ENCODE results near the gene INTS11. TPM values are rescaled to one million over a fixed set of nuclear protein-coding genes. Genes with fewer than 3 reads are reported as not detected.

The INTS11 gene
- total and polyA plus RNA-seq, 2 experiments from 2014 or later = 102 to 161 TPM

GRCh38 chr1:1347663-1348419 lies 23.4 kb upstream of the INTS11 start (continued):
- TF ChIP-seq CTCF (conservative IDR thresholded peaks at IDR 0.05; ENCODE audit: low read depth in 2 of 2) (no peak), EZH2 (IDR thresholded peaks at IDR 0.05; ENCODE audit: low read depth, unreplicated experiment) (no peak)

DNA sequence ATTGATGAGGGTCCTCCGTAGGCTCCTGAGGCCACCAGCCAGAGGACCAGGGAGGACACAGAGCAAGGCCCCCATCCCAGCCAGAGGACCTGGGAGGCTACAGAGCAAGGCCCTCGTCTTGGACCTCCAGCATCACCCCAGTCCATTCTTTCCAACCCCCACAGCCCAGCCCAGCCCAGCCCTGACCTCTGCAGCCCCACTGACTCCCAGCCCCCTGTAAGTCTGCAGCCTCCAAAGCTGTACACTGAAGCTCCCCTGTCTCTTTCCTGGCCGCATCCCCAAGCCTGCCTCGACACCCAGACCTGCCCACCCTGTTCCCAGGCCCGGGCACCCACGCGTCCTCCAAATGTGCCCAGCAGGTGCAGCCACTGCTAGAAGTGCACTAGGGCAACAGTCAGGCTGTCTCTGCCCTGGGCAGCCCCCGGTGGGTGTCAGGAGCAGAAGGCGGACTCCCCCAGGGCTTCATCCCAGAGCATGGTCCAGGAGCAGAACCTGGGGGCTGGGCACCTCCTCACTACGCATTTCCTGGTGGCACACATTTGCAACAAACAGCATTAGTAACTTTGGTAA lies 22.7 kb upstream of the INTS11 start:
- Histone ChIP-seq H3K79me2 (replicated peaks; ENCODE audit: insufficient read depth) (peaks cover 14% of the 10 kb centered on the region), H3K27ac (ENCODE audit: low read depth) (no peak overlapping the region), H3K4me2 (peak overlapping the region; percentile 84), H4K20me1 (replicated peaks; ENCODE audit: insufficient read depth) (peaks cover 3% of the 10 kb centered on the region), H3K27me3 (ENCODE audit: insufficient read depth) (no peaks in the 10 kb centered on the region), H3K36me3 (ENCODE audit: insufficient read depth) (no peaks in the 10 kb centered on the region), H3K4me3 (no peak overlapping the region), H2AFZ (no peak overlapping the region), H3K4me1 (ENCODE audit: insufficient read depth) (peaks cover 10% of the 10 kb centered on the region; the same call in 1 of the 2 replicates), H3K9me2 (ENCODE audit: insufficient read depth) (no peaks in the 10 kb centered on the region), H3F3A (replicated peaks; ENCODE audit: low read depth) (peaks cover 10% of the 10 kb centered on the region)
- DNase-seq (ENCODE audit: low spot score) = no peak
- Mint-ChIP-seq H3K9me3 (no peaks in the 10 kb centered on the region), H3K4me3 (peak overlapping the region; percentile 78), H3K27me3 (ENCODE audit: insufficient read depth, low read depth, poor library complexity) (peaks cover 6% of the 10 kb centered on the region), H3K27ac (no peak overlapping the region), H3K36me3 (ENCODE audit: low read depth) (no peaks in the 10 kb centered on the region; the same call in 2 of the 3 replicates), H3K4me1 (peaks cover 14% of the 10 kb centered on the region)
- no peak for ATAC-seq
- TF ChIP-seq CREB1 (CRISPR knock-in tag; IDR thresholded peaks at IDR 0.05; ENCODE audit: low read depth) (no peak), ZNF462 (CRISPR knock-in tag; IDR thresholded peaks at IDR 0.05) (no peak), POLR2AphosphoS5 (IDR thresholded peaks at IDR 0.05; ENCODE audit: low read depth) (no peak), EZH2 (IDR thresholded peaks at IDR 0.05; ENCODE audit: low read depth, unreplicated experiment) (no peak), EZH2phosphoT487 (IDR thresholded peaks at IDR 0.05; ENCODE audit: unreplicated experiment) (no peak), STAT1 (IDR thresholded peaks at IDR 0.05; ENCODE audit: unreplicated experiment) (no peak), NANOG (IDR thresholded peaks at IDR 0.05; ENCODE audit: borderline replicate concordance) (no peak), ZNF331 (CRISPR knock-in tag; IDR thresholded peaks at IDR 0.05; ENCODE audit: low read depth) (no peak), ZNF114 (CRISPR knock-in tag; IDR thresholded peaks at IDR 0.05) (no peak), JUNB (IDR thresholded peaks at IDR 0.05; ENCODE audit: unreplicated experiment) (no peak)
- TF ChIP-seq, protein P1, sequence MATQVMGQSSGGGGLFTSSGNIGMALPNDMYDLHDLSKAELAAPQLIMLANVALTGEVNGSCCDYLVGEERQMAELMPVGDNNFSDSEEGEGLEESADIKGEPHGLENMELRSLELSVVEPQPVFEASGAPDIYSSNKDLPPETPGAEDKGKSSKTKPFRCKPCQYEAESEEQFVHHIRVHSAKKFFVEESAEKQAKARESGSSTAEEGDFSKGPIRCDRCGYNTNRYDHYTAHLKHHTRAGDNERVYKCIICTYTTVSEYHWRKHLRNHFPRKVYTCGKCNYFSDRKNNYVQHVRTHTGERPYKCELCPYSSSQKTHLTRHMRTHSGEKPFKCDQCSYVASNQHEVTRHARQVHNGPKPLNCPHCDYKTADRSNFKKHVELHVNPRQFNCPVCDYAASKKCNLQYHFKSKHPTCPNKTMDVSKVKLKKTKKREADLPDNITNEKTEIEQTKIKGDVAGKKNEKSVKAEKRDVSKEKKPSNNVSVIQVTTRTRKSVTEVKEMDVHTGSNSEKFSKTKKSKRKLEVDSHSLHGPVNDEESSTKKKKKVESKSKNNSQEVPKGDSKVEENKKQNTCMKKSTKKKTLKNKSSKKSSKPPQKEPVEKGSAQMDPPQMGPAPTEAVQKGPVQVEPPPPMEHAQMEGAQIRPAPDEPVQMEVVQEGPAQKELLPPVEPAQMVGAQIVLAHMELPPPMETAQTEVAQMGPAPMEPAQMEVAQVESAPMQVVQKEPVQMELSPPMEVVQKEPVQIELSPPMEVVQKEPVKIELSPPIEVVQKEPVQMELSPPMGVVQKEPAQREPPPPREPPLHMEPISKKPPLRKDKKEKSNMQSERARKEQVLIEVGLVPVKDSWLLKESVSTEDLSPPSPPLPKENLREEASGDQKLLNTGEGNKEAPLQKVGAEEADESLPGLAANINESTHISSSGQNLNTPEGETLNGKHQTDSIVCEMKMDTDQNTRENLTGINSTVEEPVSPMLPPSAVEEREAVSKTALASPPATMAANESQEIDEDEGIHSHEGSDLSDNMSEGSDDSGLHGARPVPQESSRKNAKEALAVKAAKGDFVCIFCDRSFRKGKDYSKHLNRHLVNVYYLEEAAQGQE (IDR thresholded peaks at IDR 0.05; ENCODE audit: unreplicated experiment) = no peak

Measured in GM23338 (cell line).